Ammon's horn (tissue), 1 donor: ENCODE results near the gene TPGS1.

Source experiments
- DNase-seq: peaks from one replicate; pipeline ENCODE4 v3.0.0-alpha.2; 2016; ENCODE audit warnings: low spot score

Gene TPGS1

DNA sequence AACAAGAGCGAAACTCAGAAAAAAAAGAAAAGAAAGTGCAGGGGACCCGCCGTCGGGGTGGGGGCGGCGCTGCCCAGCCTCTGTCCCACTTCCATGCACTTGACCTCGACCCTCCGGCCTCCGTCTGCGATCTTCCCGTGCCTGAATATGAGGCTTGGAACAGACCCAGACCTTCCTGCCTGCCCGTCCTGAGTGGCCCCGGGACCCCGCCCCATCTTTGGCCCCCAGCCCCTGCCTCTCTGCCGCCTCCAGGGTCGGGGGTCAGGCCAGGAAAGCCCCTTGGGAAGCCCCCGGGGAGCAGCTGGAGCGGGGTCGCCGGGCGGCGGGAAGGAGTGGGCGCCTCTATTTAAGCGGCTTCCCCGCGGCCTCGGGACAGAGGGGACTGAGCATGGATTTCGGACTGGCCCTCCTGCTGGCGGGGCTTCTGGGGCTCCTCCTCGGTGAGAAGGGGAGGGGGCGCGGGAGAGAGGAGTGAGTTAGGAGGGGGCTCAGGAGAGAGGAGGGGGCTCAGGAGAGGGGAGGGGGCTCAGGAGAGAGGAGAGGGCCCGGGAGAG is 11.1 kb upstream of the TPGS1 start, which contains the start of gene MADCAM1:
MADCAM1 (plus strand) TSS at position 375 of the 554 bp plus-strand sequence; CDS start at position 389, 14 bp downstream.
- no peak for DNase-seq

GRCh38 chr19:496986-497385 is 10.3 kb upstream of the TPGS1 start:
- no peak for DNase-seq

GRCh38 chr19:497491-497868 is 9.8 kb upstream of the TPGS1 start:
- DNase-seq = no peak

GRCh38 chr19:497869-498510 is 9.3 kb upstream of the TPGS1 start:
- DNase-seq = no peak

DNA sequence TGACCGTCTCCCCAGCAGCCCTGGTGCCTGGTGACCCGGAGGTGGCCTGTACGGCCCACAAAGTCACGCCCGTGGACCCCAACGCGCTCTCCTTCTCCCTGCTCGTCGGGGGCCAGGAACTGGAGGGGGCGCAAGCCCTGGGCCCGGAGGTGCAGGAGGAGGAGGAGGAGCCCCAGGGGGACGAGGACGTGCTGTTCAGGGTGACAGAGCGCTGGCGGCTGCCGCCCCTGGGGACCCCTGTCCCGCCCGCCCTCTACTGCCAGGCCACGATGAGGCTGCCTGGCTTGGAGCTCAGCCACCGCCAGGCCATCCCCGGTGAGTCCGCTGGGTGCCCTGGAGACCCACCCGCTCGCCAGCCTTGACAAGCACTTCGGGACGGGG is 8.8 kb upstream of the TPGS1 start:
- DNase-seq = no peak

DNA sequence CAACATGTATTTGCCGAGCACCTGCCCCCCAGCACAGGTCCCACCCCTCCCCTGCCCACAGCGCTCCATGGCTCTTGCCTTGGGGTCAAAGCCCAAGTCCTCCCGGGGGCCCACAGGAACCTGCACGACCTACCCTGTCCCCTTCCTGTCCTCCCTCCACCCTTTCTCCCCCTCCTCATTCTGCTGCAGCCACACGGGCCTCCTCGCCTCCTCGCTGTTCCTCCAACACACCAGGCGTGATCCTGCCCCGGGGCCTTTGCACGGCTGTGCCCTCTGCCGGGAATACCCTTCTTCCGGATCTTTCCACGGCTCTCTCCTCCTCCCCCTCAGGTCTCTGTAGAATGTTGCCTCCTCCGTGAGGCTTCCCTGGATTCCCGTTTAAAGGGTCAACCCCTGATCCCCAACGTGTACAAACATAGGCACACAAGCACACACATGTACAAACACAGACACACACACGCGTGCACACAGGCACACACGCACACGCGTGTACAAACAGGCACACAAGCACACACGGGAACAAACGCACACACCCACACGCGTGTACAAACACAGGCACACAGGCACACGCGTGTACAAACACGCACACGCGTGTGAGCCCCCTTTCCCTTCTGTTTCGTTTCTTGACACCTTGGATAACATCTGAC is 8.2 kb upstream of the TPGS1 start:
- no peak for DNase-seq

DNA sequence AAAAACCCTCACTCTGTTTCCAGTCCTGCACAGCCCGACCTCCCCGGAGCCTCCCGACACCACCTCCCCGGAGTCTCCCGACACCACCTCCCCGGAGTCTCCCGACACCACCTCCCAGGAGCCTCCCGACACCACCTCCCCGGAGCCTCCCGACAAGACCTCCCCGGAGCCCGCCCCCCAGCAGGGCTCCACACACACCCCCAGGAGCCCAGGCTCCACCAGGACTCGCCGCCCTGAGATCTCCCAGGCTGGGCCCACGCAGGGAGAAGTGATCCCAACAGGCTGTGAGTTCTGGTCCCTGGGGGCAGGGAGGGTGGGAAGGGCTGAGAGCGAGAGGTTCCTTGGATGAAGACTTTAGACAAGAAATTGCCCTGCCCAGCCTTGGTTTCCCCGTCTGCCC is 5.7 kb upstream of the TPGS1 start:
- DNase-seq = no peak

DNA sequence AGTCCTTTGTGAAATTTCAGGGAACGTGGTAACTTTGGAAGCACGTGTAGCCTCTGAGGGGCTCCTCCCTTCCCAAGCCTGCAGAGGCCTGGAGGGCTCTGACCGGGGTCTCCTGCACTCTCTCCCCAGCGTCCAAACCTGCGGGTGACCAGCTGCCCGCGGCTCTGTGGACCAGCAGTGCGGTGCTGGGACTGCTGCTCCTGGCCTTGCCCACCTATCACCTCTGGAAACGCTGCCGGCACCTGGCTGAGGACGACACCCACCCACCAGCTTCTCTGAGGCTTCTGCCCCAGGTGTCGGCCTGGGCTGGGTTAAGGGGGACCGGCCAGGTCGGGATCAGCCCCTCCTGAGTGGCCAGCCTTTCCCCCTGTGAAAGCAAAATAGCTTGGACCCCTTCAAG is 2.7 kb upstream of the TPGS1 start:
- DNase-seq = no peak

- peak; percentile 100 for DNase-seq
Observed at GRCh38 chr19:506404-507285, 652 bp upstream of the TPGS1 start.

DNA sequence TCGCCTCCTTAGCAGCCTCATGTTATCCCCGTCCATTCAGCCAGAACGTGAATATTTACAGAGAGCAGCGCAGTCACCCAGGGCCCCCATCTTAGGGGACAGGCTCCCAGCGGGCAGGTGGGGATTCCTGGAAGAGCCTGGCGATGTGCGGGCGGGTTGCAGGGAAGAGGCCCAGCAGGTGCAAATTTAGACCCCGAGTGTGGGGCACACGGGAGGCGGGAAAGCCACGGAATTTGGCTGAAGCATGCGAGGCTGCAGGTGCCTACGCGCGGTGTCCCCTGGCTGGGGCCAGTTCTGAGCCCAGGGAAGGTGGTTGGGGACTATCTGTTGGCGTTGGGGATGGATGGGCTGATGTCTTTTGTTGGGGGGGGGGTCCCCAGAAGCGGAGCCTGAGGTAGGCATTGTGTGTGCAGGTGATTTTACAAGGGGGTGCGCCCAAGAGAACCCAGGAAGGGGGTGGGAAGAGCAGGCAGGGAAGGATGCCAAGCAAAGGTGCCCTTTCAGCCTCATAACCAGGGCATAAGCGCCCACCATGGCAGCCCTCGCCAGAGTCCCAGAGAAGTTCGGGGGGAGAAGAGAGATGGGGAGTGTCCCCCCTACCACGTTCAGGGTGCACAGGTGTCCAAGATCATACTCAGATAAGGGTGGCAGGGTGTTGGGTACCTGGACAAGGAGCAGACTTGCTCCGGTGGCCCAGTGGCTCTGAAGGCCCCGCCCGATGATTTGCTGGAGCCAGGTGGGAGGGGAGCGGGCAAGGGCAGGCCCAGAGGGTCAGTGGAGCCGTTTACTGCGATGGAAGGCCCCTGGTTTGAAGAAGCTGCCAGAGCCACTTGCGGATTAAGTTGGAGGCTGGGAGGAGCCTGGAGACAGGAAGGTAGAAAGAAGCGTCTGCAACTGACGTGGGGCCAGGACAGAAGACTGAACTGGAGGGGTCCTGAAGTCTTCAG is 1.2 kb downstream of the TPGS1 start:
- DNase-seq = no peak

DNA sequence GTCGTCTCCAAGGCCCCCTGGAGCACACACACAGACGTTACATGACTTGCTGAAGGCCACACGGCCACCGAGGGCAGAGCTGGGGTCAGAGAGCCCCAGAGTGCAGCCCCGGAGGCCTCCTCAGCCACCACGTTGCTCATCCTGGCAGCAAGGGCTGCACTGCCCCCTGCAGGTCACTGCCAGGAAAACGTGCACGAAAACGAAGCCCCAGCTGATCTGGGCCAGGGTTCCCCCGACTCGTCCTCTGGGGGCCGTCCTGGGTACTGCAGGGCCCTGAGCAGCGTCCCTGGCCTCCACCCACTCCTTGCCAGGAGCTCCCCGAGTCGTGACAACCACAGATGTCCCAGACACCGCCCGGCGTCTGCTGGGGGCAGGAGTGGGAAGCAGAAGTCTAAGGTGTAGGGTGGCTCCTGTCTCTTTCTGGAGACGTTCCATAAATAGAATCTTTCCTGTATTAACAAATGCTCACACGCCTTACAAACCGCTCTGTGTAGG is 3.4 kb downstream of the TPGS1 start:
- DNase-seq = peak; percentile 79

GRCh38 chr19:511101-511851 is 4.0 kb downstream of the TPGS1 start:
- peak; percentile 53 for DNase-seq

- no peak for DNase-seq
Observed at GRCh38 chr19:512547-513365, 5.5 kb downstream of the TPGS1 start.

DNA sequence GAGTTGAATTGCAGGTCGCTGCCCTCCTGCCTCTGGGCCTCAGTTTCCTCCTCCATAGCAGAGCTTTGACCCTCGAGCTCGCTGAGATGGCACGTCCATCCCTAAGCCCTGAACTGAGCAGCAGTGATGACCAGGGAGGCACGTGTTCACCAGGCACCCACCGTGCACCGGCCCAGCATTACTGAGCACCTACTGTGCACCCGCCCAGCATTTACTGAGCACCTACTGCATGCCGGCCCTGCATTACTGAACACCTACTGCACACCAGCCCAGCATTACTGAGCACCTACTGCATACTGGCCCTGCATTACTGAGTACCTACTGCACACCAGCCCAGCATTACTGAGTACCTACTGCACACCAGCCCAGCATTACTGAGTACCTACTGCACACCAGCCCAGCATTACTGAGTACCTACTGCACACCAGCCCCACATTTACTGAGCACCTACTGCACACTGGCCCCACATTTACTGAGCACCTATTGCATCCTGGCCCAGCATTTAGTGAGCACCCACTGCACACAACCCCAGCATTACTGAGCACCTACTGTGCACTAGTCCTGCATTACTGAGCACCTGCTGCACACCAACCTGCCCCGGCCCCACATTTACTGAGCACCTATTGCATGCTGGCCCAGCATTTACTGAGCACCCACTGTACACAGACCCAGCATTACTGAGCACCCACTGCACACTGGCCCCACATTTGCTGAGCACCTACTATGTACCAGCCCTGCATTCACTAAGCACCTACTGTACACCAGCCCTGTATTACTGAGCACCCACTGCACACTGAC is 6.3 kb downstream of the TPGS1 start:
- no peak for DNase-seq

DNA sequence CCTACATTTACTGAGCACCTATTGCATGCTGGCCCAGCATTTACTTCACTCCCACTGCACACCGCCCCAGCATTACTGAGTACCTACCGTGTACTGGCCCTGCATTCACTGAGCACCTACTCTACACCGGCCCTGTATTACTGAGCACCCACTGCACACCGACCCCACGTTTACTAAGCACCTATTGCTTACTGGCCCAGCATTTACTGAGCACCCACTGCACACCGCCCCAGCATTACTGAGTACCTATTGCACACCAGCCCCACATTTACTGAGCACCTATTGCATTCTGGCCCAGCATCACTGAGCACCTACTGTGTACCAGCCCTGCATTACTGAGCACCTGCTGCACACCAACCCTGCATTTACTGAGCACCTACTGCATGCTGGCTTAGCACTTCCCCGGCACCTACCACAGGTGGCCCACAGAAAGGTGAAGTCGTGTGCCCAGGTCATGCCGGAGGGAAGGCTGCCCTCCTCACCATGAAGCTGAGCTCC is 6.9 kb downstream of the TPGS1 start:
- DNase-seq = no peak

DNA sequence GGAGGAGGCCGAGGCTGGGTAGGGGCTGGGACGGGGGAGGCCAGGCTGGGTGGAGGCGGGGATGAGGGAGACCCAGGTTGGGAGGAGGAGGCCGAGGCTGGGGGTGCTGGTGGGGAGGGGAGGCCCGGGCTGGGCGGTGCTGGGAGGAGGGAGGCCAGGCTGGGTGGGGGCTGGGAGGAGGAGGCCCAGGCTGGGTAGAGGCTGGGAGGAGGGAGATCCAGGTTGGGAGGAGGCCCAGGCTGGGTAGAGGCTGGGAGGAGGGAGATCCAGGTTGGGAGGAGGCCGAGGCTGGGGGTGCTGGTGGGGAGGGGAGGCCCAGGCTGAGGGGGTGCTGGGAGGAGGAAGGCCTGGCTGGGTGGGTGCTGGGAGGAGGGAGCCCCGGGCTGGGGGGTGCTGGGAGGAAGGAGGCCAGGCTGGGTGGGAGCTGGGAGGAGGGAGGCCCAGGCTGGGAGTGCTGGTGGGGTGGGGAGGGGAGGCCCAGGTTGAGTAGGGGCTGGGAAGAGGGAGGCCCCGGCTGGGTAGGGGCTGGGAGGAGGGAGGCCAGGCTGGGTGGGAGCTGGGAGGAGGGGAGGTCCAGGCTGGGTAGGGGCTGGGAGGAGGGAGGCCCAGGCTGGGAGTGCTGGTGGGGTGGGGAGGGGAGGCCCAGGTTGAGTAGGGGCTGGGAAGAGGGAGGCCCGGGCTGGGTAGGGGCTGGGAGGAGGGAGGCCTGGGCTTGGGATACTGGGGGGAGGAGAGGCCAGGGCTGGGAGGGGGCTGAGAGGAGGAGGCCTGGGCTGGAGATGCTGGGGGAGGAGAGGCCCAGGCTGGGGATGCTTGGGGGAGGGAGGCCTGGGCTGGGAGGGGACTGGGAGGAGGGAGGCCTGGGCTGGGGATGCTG is 10.7 kb downstream of the TPGS1 start:
- DNase-seq = no peak

DNA sequence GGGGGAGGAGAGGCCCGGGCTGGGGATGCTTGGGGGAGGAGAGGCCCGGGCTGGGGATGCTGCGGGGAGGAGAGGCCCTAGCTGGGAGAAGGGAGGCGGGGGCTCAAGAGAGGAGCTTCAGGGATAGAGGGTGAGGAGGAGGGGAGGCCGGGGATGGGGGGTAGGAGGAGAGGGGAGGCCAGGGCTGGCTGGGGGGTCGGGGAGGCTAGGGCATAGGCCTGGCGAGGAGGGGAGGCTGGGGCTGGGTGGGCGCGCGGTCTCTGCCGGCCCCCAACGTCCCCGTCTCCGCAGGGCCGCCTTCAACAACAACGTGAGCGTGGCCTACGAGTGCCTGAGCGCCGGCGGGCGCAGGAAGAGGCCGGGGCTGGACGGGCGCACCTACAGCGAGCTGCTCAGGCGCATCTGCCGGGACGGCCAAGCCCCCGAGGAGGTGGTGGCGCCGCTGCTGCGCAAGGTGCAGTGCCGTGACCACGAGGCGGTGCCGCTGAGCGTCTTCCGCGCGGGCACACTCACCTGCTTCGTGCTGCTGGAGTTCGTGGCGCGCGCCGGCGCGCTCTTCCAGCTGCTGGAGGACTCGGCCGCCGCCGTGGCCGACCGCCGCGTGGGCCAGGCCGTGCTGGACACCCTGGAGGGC is 11.4 kb downstream of the TPGS1 start:
- DNase-seq = no peak
